SK-N-SH (cell line): ENCODE measurements around the gene CHTF18. TPM values are rescaled to one million over a fixed set of nuclear protein-coding genes. Genes with fewer than 3 reads are reported as not detected.

ENCODE experiments used
- CTCF ChIA-PET: fragments of 300-600, 350-600 bp; formaldehyde crosslinking; extraction: SDS; loops from one replicate; lab custom pipeline; 2021; lab: Yijun Ruan, JAX
- POLR2A ChIA-PET: fragments of 350-600 bp; sonication (Branson Sonifier 250); formaldehyde crosslinking; extraction: SDS; loops from one replicate; lab custom pipeline; 2020; ENCODE audit warnings: antibody characterized with exemption, inconsistent platforms; lab: Yijun Ruan, JAX
- DNase-seq: peaks from one replicate; pipeline ENCODE4 v3.0.0; 2012
- H2AFZ ChIP-seq: fragments of 200-600 bp; sonication (generic); 2 replicates; pipeline ENCODE4 v1.8.1; 2016; ENCODE audit warnings: antibody characterized with exemption, mild to moderate bottlenecking, low read depth
- H3F3A ChIP-seq: fragments of 200-600 bp; sonication (generic); replicated peaks from 2 replicates; pipeline ENCODE3; 2016; ENCODE audit warnings: antibody characterized with exemption, mild to moderate bottlenecking; ENCODE audit not compliant: insufficient read depth
- H3K27ac ChIP-seq, 2 experiments: fragments of 200-500 bp in 1 of 2; fragments of 200-600 bp in 1 of 2; sonication (Bioruptor generic) in 1 of 2; sonication (generic), shearing (Covaris generic) in 1 of 2; 2 replicates each; pipeline versions ENCODE4 v1.5.1 to v1.6.1; 2014 to 2016; ENCODE audit warnings: low read depth in 2 of 2, inconsistent platforms in 1 of 2, low read length in 1 of 2, mild to moderate bottlenecking in 1 of 2, mixed read lengths in 1 of 2
- H3K27me3 ChIP-seq: fragments of 200-600 bp; sonication (generic), shearing (Covaris generic); 2 replicates; pipeline ENCODE4 v1.6.1; 2016; ENCODE audit warnings: mixed run types; ENCODE audit not compliant: insufficient read depth
- H3K36me3 ChIP-seq, 2 experiments: fragments of 200-500 bp in 1 of 2; fragments of 200-600 bp in 1 of 2; sonication (Bioruptor generic) in 1 of 2; sonication (generic) in 1 of 2; replicated peaks in 1 of 2; 2 replicates each; pipeline versions ENCODE3 to v1.5.1; 2014 to 2016; ENCODE audit warnings: low read length in 1 of 2, mild to moderate bottlenecking in 1 of 2; ENCODE audit not compliant: insufficient read depth in 2 of 2, control insufficient read depth in 1 of 2
- H3K4me1 ChIP-seq, 2 experiments: fragments of 200-500 bp in 1 of 2; fragments of 200-600 bp in 1 of 2; sonication (Bioruptor generic) in 1 of 2; sonication (generic), shearing (Covaris generic) in 1 of 2; 2 replicates each; pipeline versions ENCODE4 v1.5.1 to v1.6.1; 2014 to 2016; ENCODE audit warnings: low read depth in 1 of 2, low read length in 1 of 2, mixed run types in 1 of 2; ENCODE audit not compliant: insufficient read depth in 2 of 2, control insufficient read depth in 1 of 2
- H3K4me2 ChIP-seq: fragments of 200-600 bp; sonication (generic), shearing (Covaris generic); 2 replicates; pipeline ENCODE4 v1.6.1; 2017; ENCODE audit warnings: mixed run types
- H3K4me3 ChIP-seq, 2 experiments: fragments of 200-500 bp in 1 of 2; fragments of 200-600 bp in 1 of 2; sonication (Bioruptor generic) in 1 of 2; sonication (generic), shearing (Covaris generic) in 1 of 2; 2 replicates each; pipeline versions ENCODE4 v1.5.1 to v1.8.1; 2014 to 2016; ENCODE audit warnings: low read depth in 2 of 2, inconsistent platforms in 1 of 2, low read length in 1 of 2, mild to moderate bottlenecking in 1 of 2, mixed read lengths in 1 of 2, moderate library complexity in 1 of 2
- H3K79me2 ChIP-seq: fragments of 200-600 bp; sonication (generic); 2 replicates; pipeline ENCODE4 v1.8.1; 2017; ENCODE audit warnings: mild to moderate bottlenecking; ENCODE audit not compliant: insufficient read depth
- H3K9ac ChIP-seq: fragments of 200-600 bp; sonication (generic); 2 replicates; pipeline ENCODE4 v1.6.1; 2017; ENCODE audit warnings: mixed run types
- H3K9me2 ChIP-seq: fragments of 200-600 bp; sonication (generic); 2 replicates; pipeline ENCODE4 v1.6.1; 2017; ENCODE audit warnings: mixed run types
- H3K9me3 ChIP-seq: fragments of 200-600 bp; sonication (generic); 2 replicates; pipeline ENCODE4 v1.6.1; 2017; ENCODE audit warnings: mixed run types, mild to moderate bottlenecking, moderate library complexity
- H4K20me1 ChIP-seq: fragments of 200-600 bp; sonication (generic); 2 replicates; pipeline ENCODE4 v1.6.1; 2017; ENCODE audit warnings: mild to moderate bottlenecking, mixed run types; ENCODE audit not compliant: insufficient read depth
- ELF1 ChIP-seq: IDR thresholded peaks from 2 replicates; pipeline ENCODE4 v1.4.0; 2012
- EP300 ChIP-seq, 2 experiments: IDR thresholded peaks; 2 replicates each; pipeline versions ENCODE4 v1.4.0 to v1.6.1; 2012; ENCODE audit warnings: borderline replicate concordance in 1 of 2, low read depth in 1 of 2, low read length in 1 of 2
- EZH2phosphoT487 ChIP-seq: fragments of 200-600 bp; sonication (generic); IDR thresholded peaks from 2 replicates; pipeline ENCODE4 v1.6.1; 2017; ENCODE audit warnings: low read depth, mixed run types, mild to moderate bottlenecking, antibody characterized with exemption, moderate library complexity, borderline replicate concordance
- FOXM1 ChIP-seq: IDR thresholded peaks from 2 replicates; pipeline ENCODE4 v1.4.0; 2012; ENCODE audit warnings: low read depth, mild to moderate bottlenecking
- JUND ChIP-seq: IDR thresholded peaks from 2 replicates; pipeline ENCODE4 v1.4.0; 2012
- MXI1 ChIP-seq: IDR thresholded peaks from 2 replicates; pipeline ENCODE4 v1.6.1; 2012; ENCODE audit warnings: mild to moderate bottlenecking, low read depth, low read length, improper control_type of control experiment
- POLR2AphosphoS5 ChIP-seq: IDR thresholded peaks from 2 replicates; pipeline ENCODE4 v1.6.1; 2012; ENCODE audit warnings: low read depth, low read length
- RAD21 ChIP-seq: IDR thresholded peaks from 2 replicates; pipeline ENCODE4 v1.6.1; 2012; ENCODE audit warnings: mild to moderate bottlenecking, low read length
- RFX5 ChIP-seq: IDR thresholded peaks from 2 replicates; pipeline ENCODE4 v1.6.1; 2012; ENCODE audit warnings: mild to moderate bottlenecking, improper control_type of control experiment, low read length
- RXRA ChIP-seq: IDR thresholded peaks from 2 replicates; pipeline ENCODE4 v1.4.0; 2012; ENCODE audit warnings: low read depth, mild to moderate bottlenecking, borderline replicate concordance
- SMC3 ChIP-seq: IDR thresholded peaks from 2 replicates; pipeline ENCODE4 v1.6.1; 2012; ENCODE audit warnings: low read depth, low read length, improper control_type of control experiment
- TCF12 ChIP-seq: IDR thresholded peaks from 2 replicates; pipeline ENCODE4 v1.4.0; 2012
- TEAD4 ChIP-seq: IDR thresholded peaks from 2 replicates; pipeline ENCODE4 v1.4.0; 2012; ENCODE audit warnings: mild to moderate bottlenecking, borderline replicate concordance; ENCODE audit not compliant: insufficient read depth
- YY1 ChIP-seq: IDR thresholded peaks from 2 replicates; pipeline ENCODE4 v1.4.0; 2012; ENCODE audit warnings: low read depth, mild to moderate bottlenecking
- WGBS: methylation state at CpG from one replicate; pipeline ENCODE4 v1.1.6; 2017; ENCODE audit warnings: low lambda C conversion rate; 5-methylcytosine and 5-hydroxymethylcytosine counted together
- polyA plus RNA-seq, 3 experiments: library from polyadenylated mRNA; depleted of rRNA; stranded (reverse); fragments of >200 nt; gene quantifications; 2 replicates each; pipeline ENCODE4 v1.2.3, GENCODE V29; 2012
- TF ChIP-seq, protein P1 (sequence below): fragments of 150-350 bp; IDR thresholded peaks from 2 replicates; pipeline ENCODE4 v1.6.1; 2017; ENCODE audit warnings: antibody characterized with exemption, low read length, low read depth, borderline replicate concordance
- TF ChIP-seq, protein P2 (sequence below): IDR thresholded peaks from 2 replicates; pipeline ENCODE4 v1.4.0; 2012; ENCODE audit warnings: low read depth, borderline replicate concordance
- TF ChIP-seq, protein P3 (sequence below): IDR thresholded peaks from 2 replicates; pipeline ENCODE4 v1.4.0; 2012; ENCODE audit warnings: low read depth, borderline replicate concordance

The CHTF18 gene
- polyA plus RNA-seq, 1 of the 3 experiments (the other 2 are of a cell fraction) = 17.7 TPM

DNA sequence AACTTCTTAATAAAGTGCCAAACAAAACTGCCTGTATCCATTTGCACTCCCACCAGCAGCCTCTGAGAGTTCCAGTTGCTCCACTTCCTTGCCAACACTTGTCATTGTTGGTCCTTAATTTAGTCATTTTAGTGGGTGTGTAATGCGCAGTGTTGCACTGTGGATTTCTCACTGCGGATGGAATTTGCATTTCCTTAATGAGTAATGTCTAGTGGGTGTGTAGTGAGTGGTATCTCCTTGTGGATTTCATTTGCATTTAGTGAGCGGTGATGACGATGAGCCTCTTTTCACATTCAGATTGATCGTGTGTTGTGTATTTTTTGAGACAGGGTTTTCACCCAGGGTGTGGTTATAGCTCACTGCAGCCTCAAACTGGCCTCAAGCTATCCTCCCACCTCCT, 32.0 kb upstream of the CHTF18 start (continued):
- TF ChIP-seq POLR2AphosphoS5 = no peak
- TF ChIP-seq, protein P1, sequence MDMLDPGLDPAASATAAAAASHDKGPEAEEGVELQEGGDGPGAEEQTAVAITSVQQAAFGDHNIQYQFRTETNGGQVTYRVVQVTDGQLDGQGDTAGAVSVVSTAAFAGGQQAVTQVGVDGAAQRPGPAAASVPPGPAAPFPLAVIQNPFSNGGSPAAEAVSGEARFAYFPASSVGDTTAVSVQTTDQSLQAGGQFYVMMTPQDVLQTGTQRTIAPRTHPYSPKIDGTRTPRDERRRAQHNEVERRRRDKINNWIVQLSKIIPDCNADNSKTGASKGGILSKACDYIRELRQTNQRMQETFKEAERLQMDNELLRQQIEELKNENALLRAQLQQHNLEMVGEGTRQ = no peak
- TF ChIP-seq MXI1 = no peak
- TF ChIP-seq, all 33 proteins: peak for 0

DNA sequence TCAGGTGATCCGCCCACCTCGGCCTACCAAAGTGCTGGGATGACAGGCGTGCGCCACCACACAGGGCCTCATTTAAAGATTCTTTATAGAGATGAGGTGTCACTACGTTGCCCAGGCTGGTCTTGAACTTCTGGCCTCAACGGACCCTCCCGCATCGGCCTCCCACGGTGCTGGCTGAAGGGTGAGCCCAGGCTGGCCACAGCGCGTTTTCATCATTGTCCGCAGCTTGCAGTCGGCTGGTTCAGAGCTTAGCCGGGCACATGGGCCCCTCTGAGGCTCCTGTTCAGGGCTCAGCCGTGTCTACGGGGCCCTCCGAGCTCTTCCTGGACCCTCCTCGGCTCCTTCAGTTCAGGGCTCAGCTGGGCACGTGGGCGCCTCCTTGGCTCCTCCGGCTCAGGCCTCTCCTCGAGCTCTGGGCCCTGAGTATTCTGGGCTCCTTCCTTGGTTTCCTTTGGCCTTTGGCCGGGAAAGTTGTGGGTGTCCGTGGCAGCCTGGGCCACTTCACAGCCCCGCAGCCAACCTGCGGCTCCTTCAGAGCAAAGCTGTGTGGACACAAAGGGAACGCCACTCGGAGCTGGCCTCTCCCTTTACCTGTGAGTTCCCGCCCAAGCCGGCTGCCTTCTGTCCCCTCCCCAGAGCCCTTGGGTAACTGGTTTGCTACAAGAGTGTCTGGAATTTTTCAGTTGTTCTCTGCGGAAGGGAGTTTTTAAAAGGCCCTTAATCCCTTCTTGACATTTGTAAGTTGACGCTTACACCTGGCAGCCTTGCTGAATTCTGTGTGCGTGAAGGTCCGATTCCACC, 29.1 kb upstream of the CHTF18 start:
- no peak overlapping the region for H3K9ac ChIP-seq
- WGBS = 93% methylated on average over 23 of the region's 34 CpGs
- POLR2A ChIA-PET = no interaction called here
- H3K9me2 ChIP-seq = no peaks in the 10 kb centered on the region
- no peaks in the 10 kb centered on the region for H4K20me1 ChIP-seq
- no peak overlapping the region for H3K4me2 ChIP-seq
- TF ChIP-seq, protein P2, sequence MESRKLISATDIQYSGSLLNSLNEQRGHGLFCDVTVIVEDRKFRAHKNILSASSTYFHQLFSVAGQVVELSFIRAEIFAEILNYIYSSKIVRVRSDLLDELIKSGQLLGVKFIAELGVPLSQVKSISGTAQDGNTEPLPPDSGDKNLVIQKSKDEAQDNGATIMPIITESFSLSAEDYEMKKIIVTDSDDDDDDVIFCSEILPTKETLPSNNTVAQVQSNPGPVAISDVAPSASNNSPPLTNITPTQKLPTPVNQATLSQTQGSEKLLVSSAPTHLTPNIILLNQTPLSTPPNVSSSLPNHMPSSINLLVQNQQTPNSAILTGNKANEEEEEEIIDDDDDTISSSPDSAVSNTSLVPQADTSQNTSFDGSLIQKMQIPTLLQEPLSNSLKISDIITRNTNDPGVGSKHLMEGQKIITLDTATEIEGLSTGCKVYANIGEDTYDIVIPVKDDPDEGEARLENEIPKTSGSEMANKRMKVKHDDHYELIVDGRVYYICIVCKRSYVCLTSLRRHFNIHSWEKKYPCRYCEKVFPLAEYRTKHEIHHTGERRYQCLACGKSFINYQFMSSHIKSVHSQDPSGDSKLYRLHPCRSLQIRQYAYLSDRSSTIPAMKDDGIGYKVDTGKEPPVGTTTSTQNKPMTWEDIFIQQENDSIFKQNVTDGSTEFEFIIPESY = no peak
- TF ChIP-seq, protein P3, sequence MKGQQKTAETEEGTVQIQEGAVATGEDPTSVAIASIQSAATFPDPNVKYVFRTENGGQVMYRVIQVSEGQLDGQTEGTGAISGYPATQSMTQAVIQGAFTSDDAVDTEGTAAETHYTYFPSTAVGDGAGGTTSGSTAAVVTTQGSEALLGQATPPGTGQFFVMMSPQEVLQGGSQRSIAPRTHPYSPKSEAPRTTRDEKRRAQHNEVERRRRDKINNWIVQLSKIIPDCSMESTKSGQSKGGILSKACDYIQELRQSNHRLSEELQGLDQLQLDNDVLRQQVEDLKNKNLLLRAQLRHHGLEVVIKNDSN = no peak
- TF ChIP-seq RFX5 = no peak
- no peak for TF ChIP-seq EP300 (IDR thresholded peaks at IDR 0.05; ENCODE audit: borderline replicate concordance in 1 of 2, low read depth in 1 of 2, low read length in 1 of 2)
- TF ChIP-seq FOXM1 = no peak
- TF ChIP-seq TEAD4 = no peak
- TF ChIP-seq POLR2AphosphoS5 = no peak
- no peak for TF ChIP-seq ELF1
- TF ChIP-seq, protein P1 = no peak
- TF ChIP-seq JUND = no peak
- TF ChIP-seq RAD21 = no peak
- TF ChIP-seq RXRA = no peak
- TF ChIP-seq SMC3 = no peak
- TF ChIP-seq EZH2phosphoT487 = no peak
- TF ChIP-seq YY1 = no peak
- no peak for TF ChIP-seq TCF12
- H2AFZ ChIP-seq = no peak overlapping the region
- DNase-seq = no peak
- no peaks in the 10 kb centered on the region for H3F3A ChIP-seq
- H3K27ac ChIP-seq = no peak overlapping the region
- no peaks in the 10 kb centered on the region for H3K36me3 ChIP-seq
- H3K27me3 ChIP-seq = no peaks in the 10 kb centered on the region
- H3K9me3 ChIP-seq = peaks cover 3% of the 10 kb centered on the region; the same call in 1 of the 2 replicates
- no peak overlapping the region for H3K4me3 ChIP-seq
- H3K79me2 ChIP-seq = no peaks in the 10 kb centered on the region
- CTCF ChIA-PET = interaction anchor here (0.9 to 1.7 kb wide), 6 partner anchors 8 to 296 kb away, joined by 3 to 5 read pairs (median 3); no protein-coding TSS in a partner anchor
- no peaks in the 10 kb centered on the region for H3K4me1 ChIP-seq
